ENCODE results near the gene ALDH1A1. TPM values are rescaled to one million over a fixed set of nuclear protein-coding genes. Genes with fewer than 3 reads are reported as not detected.

The ALDH1A1 gene
- total and polyA plus RNA-seq, 2 donors (not counting 3 experiments of a cell fraction or from before 2014, with no cell fraction given), result 91.1 to 287 TPM

DNA sequence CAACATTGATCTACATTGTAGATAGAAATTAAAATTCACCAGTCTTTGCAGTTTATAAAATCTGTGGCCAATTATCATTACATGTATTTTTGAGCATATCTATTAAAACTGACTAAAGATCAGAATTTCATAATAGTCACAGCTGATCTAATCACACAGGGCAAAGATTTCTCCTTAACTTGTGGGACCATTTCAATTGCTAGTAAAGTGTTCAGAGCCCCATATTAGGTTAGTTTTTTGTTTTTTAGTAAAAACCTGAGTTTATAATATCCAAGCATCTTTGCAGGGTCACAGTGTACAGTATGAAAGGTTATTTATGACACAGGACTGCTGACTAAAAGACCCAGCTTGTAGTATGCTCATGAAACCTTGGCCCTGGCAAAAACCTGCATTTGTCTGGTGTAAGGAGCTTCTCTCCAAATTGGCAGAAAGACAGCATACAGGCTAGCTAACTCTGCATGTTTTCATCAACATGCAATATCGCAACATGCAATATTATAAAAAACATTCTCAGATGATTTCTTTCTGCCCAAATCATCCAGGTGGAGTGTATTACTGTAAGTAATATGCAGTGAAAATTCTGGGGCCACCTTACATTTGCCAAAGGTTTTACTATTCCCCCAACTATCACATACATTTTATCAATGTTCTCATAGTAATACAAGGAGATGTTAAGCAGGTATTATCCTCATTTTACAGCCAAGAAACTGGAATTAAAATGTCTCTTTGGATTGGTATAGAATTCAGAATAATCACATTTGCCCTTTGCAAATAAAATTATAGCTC lies 37.7 kb upstream of the ALDH1A1 start:
- no peak overlapping the region for H3K4me2 ChIP-seq (ENCODE audit: insufficient read depth, low read length)
- H3K79me2 ChIP-seq (ENCODE audit: control insufficient read depth, insufficient read depth, low read length), result no peaks in the 10 kb centered on the region
- FAIRE-seq, result no peak
- no peak for DNase-seq (ENCODE audit: low read depth, low spot score)
- intact Hi-C loops (cut with micrococcal nuclease), result no loop called here
- peaks cover 23% of the 10 kb centered on the region for H3K4me1 ChIP-seq (ENCODE audit: control insufficient read depth, extremely low read depth, insufficient read depth, low read length)
- no peak overlapping the region for H2AFZ ChIP-seq (ENCODE audit: low read depth, low read length)
- no peaks in the 10 kb centered on the region for H3K27me3 ChIP-seq (ENCODE audit: control insufficient read depth in 2 of 2, insufficient read depth in 2 of 2, low read length in 2 of 2)
- no peak overlapping the region for H3K27ac ChIP-seq (ENCODE audit: insufficient read depth, low read depth, low read length)
- dilution Hi-C loops (cut with MboI; ENCODE audit: extremely low pct_ligation_motif_present, low sequenced_read_pairs), result no loop called here
- ChIA-PET POLR2A (no interaction called here), CTCF (interaction anchor here (1.1 to 1.7 kb wide), 2 partner anchors 13 to 19 kb away, joined by 3 to 4 read pairs; no protein-coding TSS in a partner anchor)
- no peak overlapping the region for H3K4me3 ChIP-seq (replicated peaks in 1 of 3; ENCODE audit: insufficient read depth in 1 of 3, low read depth in 1 of 3, low read length in 3 of 3)
- no peaks in the 10 kb centered on the region for H3K9me3 ChIP-seq (replicated peaks; ENCODE audit: control insufficient read depth, insufficient read depth, low read length)
- H3K9ac ChIP-seq (replicated peaks; ENCODE audit: extremely low read depth, insufficient read depth, low read length), result no peak overlapping the region
- no TSS peak for BruUV-seq (replicated peaks)
- no peaks in the 10 kb centered on the region for H3K9me1 ChIP-seq (replicated peaks; ENCODE audit: control insufficient read depth, extremely low read depth, insufficient read depth, low read length)
- no peaks in the 10 kb centered on the region for H4K20me1 ChIP-seq (replicated peaks; ENCODE audit: control insufficient read depth, extremely low read depth, insufficient read depth, low read length)
- no peaks in the 10 kb centered on the region for H3K36me3 ChIP-seq (ENCODE audit: control insufficient read depth in 2 of 2, extremely low read depth in 1 of 2, insufficient read depth in 2 of 2, low read length in 2 of 2)
- TF ChIP-seq JUN (IDR thresholded peaks at IDR 0.05; ENCODE audit: borderline replicate concordance, insufficient read depth, insufficient read length, low read depth) (no peak), EZH2 (IDR thresholded peaks at IDR 0.05; ENCODE audit: borderline replicate concordance, low read depth, low read length, severe bottlenecking) (no peak), FOS (IDR thresholded peaks at IDR 0.05; ENCODE audit: borderline replicate concordance, insufficient read depth, low read length) (no peak), MYC (IDR thresholded peaks at IDR 0.05; ENCODE audit: low read depth, low read length) (no peak), POLR2A (IDR thresholded peaks at IDR 0.05; ENCODE audit: low read depth, low read length) (no peak), GATA2 (IDR thresholded peaks at IDR 0.05; ENCODE audit: insufficient read depth, insufficient read length, low read depth, low read length) (no peak), POLR2AphosphoS5 (IDR thresholded peaks at IDR 0.05; ENCODE audit: insufficient read depth, low read depth, low read length) (no peak)
- TF ChIP-seq, protein P1, sequence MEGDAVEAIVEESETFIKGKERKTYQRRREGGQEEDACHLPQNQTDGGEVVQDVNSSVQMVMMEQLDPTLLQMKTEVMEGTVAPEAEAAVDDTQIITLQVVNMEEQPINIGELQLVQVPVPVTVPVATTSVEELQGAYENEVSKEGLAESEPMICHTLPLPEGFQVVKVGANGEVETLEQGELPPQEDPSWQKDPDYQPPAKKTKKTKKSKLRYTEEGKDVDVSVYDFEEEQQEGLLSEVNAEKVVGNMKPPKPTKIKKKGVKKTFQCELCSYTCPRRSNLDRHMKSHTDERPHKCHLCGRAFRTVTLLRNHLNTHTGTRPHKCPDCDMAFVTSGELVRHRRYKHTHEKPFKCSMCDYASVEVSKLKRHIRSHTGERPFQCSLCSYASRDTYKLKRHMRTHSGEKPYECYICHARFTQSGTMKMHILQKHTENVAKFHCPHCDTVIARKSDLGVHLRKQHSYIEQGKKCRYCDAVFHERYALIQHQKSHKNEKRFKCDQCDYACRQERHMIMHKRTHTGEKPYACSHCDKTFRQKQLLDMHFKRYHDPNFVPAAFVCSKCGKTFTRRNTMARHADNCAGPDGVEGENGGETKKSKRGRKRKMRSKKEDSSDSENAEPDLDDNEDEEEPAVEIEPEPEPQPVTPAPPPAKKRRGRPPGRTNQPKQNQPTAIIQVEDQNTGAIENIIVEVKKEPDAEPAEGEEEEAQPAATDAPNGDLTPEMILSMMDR (IDR thresholded peaks at IDR 0.05; ENCODE audit: extremely low read depth in 1 of 2, insufficient read depth in 1 of 2, low read depth in 1 of 2, low read length in 2 of 2), result no peak
- TF ChIP-seq, protein P2, sequence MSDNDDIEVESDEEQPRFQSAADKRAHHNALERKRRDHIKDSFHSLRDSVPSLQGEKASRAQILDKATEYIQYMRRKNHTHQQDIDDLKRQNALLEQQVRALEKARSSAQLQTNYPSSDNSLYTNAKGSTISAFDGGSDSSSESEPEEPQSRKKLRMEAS (IDR thresholded peaks at IDR 0.05; ENCODE audit: insufficient read depth, insufficient read length), result no peak
